ENCODE measurements around the gene HABP4. TPM values are rescaled to one million over a fixed set of nuclear protein-coding genes. Genes with fewer than 3 reads are reported as not detected.

The HABP4 gene
- total and polyA plus RNA-seq, 12 donors: 20.8 to 30.4 (median 25.3) TPM

- DNase-seq: no peak
These were observed 47.1 kb downstream of the HABP4 start for GRCh38 chr9:96497117-96497399.

DNA sequence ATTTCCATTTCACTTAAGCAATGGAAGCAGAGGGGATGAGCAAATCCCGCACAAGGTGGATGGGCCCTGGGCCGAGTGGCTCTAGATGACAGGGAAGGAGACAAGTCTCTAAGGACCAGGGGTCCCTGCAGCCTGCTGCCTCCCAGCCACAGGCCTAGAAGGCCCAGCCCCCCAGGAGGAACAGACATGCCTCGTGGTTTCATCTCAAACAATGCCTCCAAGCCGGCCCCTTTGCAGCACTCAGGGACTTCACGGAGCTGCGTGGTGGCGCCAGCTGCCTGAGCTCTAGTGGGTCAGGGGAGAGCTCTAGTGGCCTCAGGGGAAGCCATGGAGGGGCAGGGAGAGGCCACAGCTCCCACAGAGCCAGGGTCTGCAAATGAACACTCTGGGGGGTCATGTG, 48.8 kb downstream of the HABP4 start:
- no peaks in the 10 kb centered on the region for H3K9me3 ChIP-seq
- DNase-seq (no peak), ATAC-seq (no peak)
- TF ChIP-seq CTCF (IDR thresholded peaks at IDR 0.05): no peak
- H3K27me3 ChIP-seq: no peaks in the 10 kb centered on the region
- no peak overlapping the region for H3K27ac ChIP-seq
- intact Hi-C loops (cut with DNase I): no loop called here
- peaks cover 0 to 48% (median 3%) of the 10 kb centered on the region in 9 donors for H3K4me1 ChIP-seq
- WGBS, 2 donors: 78 to 84% methylated on average over 7 of the region's 7 CpGs
- H3K4me3 ChIP-seq: no peak overlapping the region
- peaks cover 0 to 6% (median 0%) of the 10 kb centered on the region in 9 donors for H3K36me3 ChIP-seq

More at GRCh38 chr9:96497117-96497399, 47.1 kb downstream of the HABP4 start:
- Histone ChIP-seq H3K9me3 (no peaks in the 10 kb centered on the region), H3K4me3 (no peak overlapping the region), H3K36me3 (peaks cover 0 to 17% (median 0%) of the 10 kb centered on the region in 9 donors), H3K27me3 (no peaks in the 10 kb centered on the region), H3K27ac (no peak overlapping the region), H3K4me1 (peaks cover 0 to 35% (median 3%) of the 10 kb centered on the region in 9 donors)
- ATAC-seq: peak in 1 of 8 donors; percentile 14
- no peak for TF ChIP-seq CTCF (IDR thresholded peaks at IDR 0.05)
- intact Hi-C loops (cut with DNase I): no loop called here
- WGBS, 2 donors: 92 to 97% methylated on average over 17 of the region's 17 CpGs

DNA sequence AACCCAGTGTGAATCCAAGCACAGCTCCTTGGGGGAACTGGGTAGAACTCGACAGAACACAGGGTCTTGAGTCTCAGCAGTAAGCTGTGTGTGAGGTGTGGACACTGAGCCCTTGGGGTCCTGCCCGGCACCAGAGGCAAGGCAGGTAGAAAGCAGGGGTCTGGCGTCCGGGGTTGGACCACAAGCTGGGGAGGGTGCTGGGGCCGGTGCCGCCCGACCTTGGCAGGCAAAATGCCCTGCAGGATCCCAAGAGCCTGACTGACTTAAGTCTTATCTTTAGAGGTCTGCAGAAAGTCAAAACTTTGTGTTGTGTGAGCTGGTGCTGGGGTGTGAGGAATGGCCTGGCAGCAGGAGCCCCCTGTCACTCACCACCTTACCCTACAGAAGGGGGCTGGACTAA, 49.3 kb downstream of the HABP4 start:
- no peaks in the 10 kb centered on the region for H3K9me3 ChIP-seq
- no peak for TF ChIP-seq CTCF (IDR thresholded peaks at IDR 0.05)
- peaks cover 0 to 45% (median under 1%) of the 10 kb centered on the region in 9 donors for H3K4me1 ChIP-seq
- H3K36me3 ChIP-seq: peaks cover 0 to 11% (median 0%) of the 10 kb centered on the region in 9 donors
- ATAC-seq: peak in 1 of 8 donors; percentile 27
- 62 to 74% methylated on average over 7 of the region's 7 CpGs for WGBS, 2 donors
- H3K27me3 ChIP-seq: no peaks in the 10 kb centered on the region
- no peak overlapping the region for H3K4me3 ChIP-seq
- H3K27ac ChIP-seq: no peak overlapping the region
- intact Hi-C loops (cut with DNase I): no loop called here
- DNase-seq: no peak

- intact Hi-C loops (cut with DNase I): no loop called here
- H3K27ac ChIP-seq: no peak overlapping the region
- 84 to 88% methylated on average over 14 of the region's 14 CpGs for WGBS, 2 donors
These were observed 51.0 kb downstream of the HABP4 start for GRCh38 chr9:96500696-96501632.

More at GRCh38 chr9:96500696-96501632, 51.0 kb downstream of the HABP4 start:
- Histone ChIP-seq H3K9me3 (no peaks in the 10 kb centered on the region), H3K27me3 (no peaks in the 10 kb centered on the region), H3K36me3 (peaks cover 0 to 11% (median 0%) of the 10 kb centered on the region in 9 donors), H3K4me3 (no peak overlapping the region), H3K4me1 (peaks cover 0 to 43% (median 0%) of the 10 kb centered on the region in 9 donors)
- ATAC-seq (no peak), DNase-seq (no peak)
- no peak for TF ChIP-seq CTCF (IDR thresholded peaks at IDR 0.05)

Measured in heart right ventricle (tissue), 16 donors.